Nucleus accumbens (tissue), 56 donors: ENCODE results near the gene SUMO1.

ENCODE experiments used
- DNase-seq, 56 donors: peaks; one replicate each; lab custom pipeline; 2025; lab: John Stamatoyannopoulos, UW

SUMO1 gene

GRCh38 chr2:202201220-202202160 is 36.9 kb downstream of the SUMO1 start:
- no peak for DNase-seq

GRCh38 chr2:202196727-202197126 is 41.7 kb downstream of the SUMO1 start:
- DNase-seq: no peak

DNA sequence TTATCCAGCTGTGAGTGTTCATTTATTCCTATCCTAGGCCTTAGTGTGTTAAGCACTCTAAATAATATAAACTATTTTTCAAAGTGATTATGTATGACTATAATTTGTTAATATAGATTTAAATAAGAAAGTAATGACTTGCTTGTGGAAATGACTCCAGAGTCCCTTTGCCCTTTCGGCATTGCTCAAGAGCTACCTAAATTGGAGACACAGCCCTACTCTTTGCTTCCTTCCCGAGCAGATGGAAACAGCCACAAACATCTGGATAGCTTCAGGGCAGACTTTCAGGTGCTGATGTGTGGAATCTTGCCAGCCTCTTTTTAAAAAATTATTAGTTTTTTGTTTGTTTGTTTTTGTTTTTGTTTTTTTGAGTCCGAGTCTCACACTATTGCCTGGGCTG is 44.0 kb downstream of the SUMO1 start:
- no peak for DNase-seq

- no peak for DNase-seq
Observed at GRCh38 chr2:202193881-202194353, 44.5 kb downstream of the SUMO1 start.

DNA sequence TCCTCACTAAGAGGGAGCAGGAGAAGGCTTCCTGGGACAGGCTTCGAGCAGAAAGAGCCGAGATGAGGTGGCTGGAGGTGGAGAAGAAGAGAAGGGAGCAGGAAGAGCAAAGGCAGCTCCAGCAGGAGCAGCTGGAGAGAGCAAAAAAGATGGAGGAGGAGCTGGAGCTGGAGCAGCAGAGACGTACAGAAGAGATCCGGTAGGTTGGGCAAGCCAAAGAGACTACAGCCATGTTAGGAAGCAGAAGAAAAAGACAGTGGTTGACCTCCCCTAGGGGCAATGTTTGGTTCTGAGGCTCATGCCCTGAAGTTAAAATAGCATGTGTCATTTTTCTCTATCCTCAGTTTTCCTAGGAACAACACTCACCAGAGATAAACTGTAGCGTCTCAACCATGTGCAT is 45.1 kb downstream of the SUMO1 start:
- no peak for DNase-seq

GRCh38 chr2:202187570-202187969 is 50.8 kb downstream of the SUMO1 start:
- DNase-seq: no peak

DNA sequence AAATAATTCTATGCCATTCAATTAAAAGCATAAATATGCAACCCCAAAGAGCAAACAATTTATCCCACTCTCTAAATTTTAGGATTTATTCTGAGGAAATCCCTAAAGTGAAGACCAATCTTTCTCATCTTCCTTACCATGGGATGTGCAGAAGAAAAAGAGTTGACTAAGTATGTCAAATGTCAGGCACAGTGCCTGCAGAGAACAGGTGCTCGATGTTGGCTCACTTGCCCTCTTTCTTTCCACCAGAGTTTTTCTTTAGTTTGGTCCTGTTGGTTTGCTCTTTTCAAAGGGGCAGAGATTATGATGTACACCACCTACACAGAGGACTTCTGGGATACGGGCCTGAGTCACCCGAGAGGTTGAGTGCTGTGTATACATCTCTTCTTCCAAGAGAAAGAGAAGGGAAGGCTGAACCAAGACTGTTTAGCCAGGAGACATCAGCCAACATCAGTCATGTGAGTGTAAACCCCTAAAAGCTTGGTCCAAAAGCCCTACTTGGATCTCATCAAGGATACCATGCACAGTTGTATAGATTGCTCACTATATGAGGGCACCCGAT is 51.7 kb downstream of the SUMO1 start:
- DNase-seq: no peak

DNA sequence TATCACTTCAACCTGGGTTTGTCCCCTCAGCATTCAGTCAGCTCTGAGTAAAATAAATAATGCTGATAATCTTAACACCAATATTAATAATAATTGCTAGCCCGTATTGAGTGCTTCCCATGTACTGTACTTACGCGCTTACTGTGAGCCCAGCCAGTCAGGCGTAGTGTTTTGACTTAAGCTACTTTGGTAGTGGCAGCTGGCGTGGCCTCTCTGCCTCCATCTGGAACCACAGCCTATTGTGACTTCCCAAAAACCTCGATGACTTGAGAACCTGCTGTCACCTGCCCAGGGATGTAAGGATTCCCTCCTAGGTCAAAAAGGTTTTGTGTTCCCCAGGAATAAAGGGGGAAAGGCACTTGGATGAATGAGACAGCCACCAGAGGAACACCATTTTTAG is 53.2 kb downstream of the SUMO1 start:
- DNase-seq: no peak

GRCh38 chr2:202184557-202184956 is 53.8 kb downstream of the SUMO1 start:
- no peak for DNase-seq

DNA sequence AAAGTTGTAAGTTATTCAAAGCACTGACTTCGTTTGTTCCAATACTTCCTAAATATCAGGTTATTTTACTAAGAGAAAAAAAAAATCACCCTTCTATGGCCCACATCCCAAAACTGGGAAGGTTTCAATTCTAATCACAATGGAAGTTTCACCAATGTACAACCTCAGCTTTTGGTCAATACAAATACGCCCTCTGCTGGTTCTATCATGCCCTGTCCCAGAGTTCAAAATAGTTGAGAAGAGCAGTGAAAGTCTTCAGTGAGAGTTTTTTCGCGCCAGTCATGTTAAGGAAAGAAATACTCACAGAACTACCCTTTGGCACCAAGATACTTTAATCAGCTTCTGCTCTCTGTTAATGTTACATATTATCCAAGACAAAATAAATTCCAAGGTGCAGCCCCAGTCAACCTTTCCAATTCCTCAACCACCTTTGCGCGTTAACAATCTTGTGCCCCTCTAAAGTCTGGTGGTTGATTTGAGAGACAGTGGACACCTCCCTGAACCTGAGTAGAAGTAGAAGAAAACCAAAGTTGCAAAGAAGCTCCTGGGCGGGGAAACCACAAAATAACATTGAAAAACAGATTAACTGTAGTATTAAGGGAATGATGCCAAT is 59.9 kb downstream of the SUMO1 start:
- DNase-seq: peak in 29 of 56 donors; percentile 0 to 73 (median 15)

GRCh38 chr2:202172439-202173211 is 65.8 kb downstream of the SUMO1 start:
- no peak for DNase-seq

DNA sequence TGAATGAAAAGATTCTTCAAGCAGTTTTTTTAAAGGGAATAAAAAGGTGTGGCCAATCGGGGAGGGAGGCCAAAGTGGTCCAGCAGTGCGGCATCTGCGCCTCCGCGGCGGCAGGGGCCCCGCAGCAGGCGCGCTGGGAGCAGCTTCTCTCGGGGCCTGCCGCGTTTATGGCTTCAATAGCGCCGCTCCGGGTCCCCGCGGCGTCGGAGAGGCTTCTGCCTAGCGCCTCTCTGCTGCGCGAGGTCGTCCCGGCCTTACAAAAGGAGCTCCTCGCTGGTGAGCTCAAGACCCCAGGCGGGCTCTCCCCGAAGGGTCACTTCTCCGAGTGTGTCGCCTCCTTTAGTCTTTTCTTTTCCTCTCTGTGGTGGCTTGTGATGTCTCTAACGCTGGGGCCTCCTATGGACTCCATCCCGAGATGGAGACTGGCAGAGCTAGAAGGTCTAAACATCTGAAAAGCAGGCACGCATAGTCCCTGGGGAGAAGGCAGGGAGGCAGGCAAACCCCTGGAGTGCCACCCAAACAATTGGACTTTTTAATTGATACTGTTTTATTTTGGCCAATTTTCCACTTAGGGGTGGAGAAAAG is 67.1 kb downstream of the SUMO1 start:
- DNase-seq: peak in 3 of 56 donors; percentile 1 to 14 (median 3)

DNA sequence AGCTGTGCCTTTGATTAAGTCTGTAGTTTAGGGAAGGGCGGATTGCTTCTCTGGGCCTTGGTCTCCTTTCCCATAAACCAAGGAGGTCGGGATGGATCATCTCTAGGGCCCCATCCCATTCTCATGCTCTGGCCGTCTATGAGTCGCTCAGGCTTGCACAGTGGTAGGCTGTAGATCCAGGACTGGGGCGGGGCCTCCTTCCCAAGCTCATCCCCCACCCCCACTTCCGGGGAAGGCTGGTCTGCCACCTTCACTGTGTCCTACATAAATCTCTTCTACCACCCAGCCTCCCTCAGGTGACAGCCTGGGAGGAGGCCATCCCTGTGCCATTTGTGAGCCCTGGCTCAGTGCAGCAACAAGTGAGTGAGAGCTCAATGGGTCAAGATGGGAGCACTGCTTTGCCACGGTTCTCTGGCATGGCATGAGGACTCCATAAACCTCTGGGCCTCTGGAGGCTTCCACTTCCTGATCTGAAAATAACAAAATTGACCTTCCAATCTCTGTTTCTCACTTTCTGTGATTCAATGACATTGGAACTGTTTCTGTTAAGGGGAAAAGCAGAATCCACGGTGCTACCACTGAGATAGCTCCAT is 68.5 kb downstream of the SUMO1 start:
- no peak for DNase-seq

DNA sequence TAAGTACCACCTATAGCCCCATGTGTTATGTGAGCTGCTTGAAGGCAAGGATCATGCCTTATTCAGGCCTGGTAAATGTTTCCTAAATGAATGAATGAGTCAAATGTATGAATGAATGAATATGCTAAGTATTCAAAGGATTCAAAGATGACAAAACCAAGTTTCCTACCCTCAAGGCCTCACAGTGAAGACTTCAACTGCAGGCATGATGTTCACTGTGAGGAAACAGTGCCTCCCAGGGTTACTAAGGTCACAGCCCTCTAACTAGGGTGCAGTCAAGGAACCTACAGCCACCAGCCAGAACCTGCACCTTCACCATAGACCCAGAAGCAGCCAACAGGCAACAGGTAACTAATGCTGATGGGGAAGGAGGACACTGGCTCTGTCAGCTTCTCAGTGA is 69.3 kb downstream of the SUMO1 start:
- DNase-seq: no peak

GRCh38 chr2:202165945-202166344 is 72.5 kb downstream of the SUMO1 start:
- DNase-seq: no peak

DNA sequence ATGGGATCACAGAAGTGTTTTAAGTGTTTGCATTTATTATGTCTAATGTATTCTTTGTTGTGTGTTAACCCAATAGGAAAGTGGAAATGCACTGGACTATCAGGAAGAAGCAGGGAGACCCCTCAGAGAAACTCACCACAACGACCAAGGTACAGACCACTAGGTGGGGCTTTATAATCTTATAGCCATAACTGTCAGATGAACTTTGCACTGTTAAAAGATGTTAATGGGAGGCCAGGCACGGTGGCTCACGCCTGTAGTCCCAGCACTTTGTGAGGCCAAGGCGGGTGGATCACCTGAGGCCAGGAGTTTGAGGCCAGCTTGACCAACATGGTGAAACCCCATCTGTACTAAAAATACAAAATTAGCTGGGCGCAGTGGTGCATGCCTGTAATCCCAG is 73.2 kb downstream of the SUMO1 start:
- DNase-seq: no peak

- no peak for DNase-seq
Observed at GRCh38 chr2:202164411-202164810, 74.0 kb downstream of the SUMO1 start.

DNA sequence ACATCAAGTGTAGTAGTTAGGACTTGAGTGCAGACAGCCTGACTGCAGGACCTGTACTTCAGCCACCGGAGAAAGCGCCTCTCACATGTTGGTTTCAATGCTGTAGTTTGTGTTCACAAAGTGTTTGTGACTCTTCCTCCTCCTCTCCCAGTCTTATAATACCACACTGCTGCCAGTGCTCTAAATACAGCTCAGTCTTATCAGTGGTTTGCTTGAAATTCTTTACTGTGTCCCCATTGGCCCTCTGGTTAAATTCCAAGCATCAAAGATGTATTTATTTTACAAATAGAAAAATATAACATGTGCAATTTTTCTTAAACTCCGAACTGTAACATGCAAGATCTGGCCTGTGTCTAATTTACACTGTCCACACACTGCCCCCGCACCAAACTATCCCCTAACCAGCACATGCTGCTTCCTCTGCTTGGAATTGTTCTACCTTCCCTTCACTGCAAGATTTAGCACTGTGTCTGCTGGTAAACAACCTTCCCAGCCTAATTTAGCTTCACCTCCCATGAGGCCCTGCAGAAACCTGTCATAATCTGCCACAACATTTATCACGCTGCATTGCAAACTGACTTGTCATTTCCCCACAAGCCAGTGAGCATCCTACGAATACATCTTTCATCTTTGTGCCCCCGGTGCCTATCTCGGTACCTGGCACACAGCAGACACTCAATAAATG is 77.1 kb downstream of the SUMO1 start:
- peak in 18 of 56 donors; percentile 6 to 59 (median 12) for DNase-seq

DNA sequence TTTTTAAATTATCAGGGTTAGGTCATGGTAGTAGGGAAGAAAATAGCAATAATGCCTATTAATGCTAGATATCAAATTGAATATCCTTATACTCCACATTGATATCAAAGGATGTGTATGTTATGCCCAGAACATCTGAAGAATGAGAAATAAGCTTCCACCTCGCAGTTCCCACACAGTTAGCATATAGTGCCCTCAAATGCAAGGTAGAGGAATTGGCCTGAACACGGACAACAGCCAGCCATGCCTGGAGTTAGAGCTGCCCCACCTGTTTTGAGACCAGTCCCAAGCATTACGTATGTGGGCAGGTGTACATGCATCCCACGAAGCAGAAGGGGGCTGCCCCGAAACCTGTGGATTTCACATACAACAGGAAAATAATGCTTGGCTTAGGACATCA is 79.6 kb downstream of the SUMO1 start:
- DNase-seq: no peak
